K562 (cell line): ENCODE results near the gene SLC22A23. TPM values are rescaled to one million over a fixed set of nuclear protein-coding genes. Genes with fewer than 3 reads are reported as not detected.
A peak's percentile ranks its signal among the peaks of the same experiment; 100 is the strongest.

Source experiments
- ARID1B ChIP-seq: fragments of 450-650 bp; IDR thresholded peaks from 2 replicates; pipeline ENCODE4 v1.6.1; 2016; ENCODE audit warnings: antibody characterized with exemption, mild to moderate bottlenecking, inconsistent platforms
- CBFB ChIP-seq: sonication (generic); formaldehyde crosslinking; IDR thresholded peaks from 2 replicates; pipeline ENCODE4 v1.4.0; 2020; ENCODE audit warnings: mild to moderate bottlenecking, missing genetic modification reagents
- CREB5 ChIP-seq: fragments of 250-450 bp; sonication (Bioruptor Pico); IDR thresholded peaks from 2 replicates; pipeline ENCODE4 v1.5.0; 2020; ENCODE audit warnings: mild to moderate bottlenecking
- FOXK1 ChIP-seq: sonication (generic); formaldehyde crosslinking; IDR thresholded peaks from 2 replicates; pipeline ENCODE4 v1.8.0; 2022; ENCODE audit warnings: missing genetic modification reagents, mild to moderate bottlenecking, borderline replicate concordance
- GABPB1 ChIP-seq: sonication (generic); formaldehyde crosslinking; IDR thresholded peaks from 2 replicates; pipeline ENCODE4 v1.8.0; 2022; ENCODE audit warnings: mild to moderate bottlenecking, missing genetic modification reagents
- KAT8 ChIP-seq: fragments of 450-650 bp; IDR thresholded peaks from 2 replicates; pipeline ENCODE4 v1.6.1; 2016; ENCODE audit warnings: low read depth, mild to moderate bottlenecking
- KDM5B ChIP-seq: fragments of 200-600 bp; sonication (generic); IDR thresholded peaks from 2 replicates; pipeline ENCODE4 v1.6.1; 2012; ENCODE audit warnings: low read depth, mild to moderate bottlenecking, moderate library complexity, low read length, control low read depth, inconsistent platforms; ENCODE audit not compliant: insufficient replicate concordance
- KLF10 ChIP-seq: fragments of 250-450 bp; sonication (Bioruptor Pico); IDR thresholded peaks from 2 replicates; pipeline ENCODE4 v1.6.1; 2021; ENCODE audit warnings: matching md5 sums
- KLF6 ChIP-seq: fragments of 250-450 bp; sonication (Bioruptor Pico); IDR thresholded peaks from 2 replicates; pipeline ENCODE4 v1.4.0; 2020; ENCODE audit warnings: mild to moderate bottlenecking, moderate library complexity, borderline replicate concordance
- MYC ChIP-seq, 2 experiments: fragments of 250-450 bp in 1 of 2; sonication (Bioruptor Pico) in 1 of 2; IDR thresholded peaks; 2 replicates each; pipeline versions ENCODE4 v1.5.1 to v1.6.1; 2012 to 2021; ENCODE audit warnings: low read depth in 2 of 2, borderline replicate concordance in 1 of 2, improper control_type of control experiment in 1 of 2, low read length in 1 of 2, mild to moderate bottlenecking in 1 of 2, moderate library complexity in 1 of 2
- PCBP1 ChIP-seq: fragments of 200-400 bp; formaldehyde crosslinking; IDR thresholded peaks from 2 replicates; pipeline ENCODE4 v1.6.1; 2018; ENCODE audit warnings: mild to moderate bottlenecking, low read depth, low read length; ENCODE audit not compliant: poor library complexity, severe bottlenecking
- POLR2AphosphoS2 ChIP-seq: IDR thresholded peaks from 2 replicates; pipeline ENCODE4 v1.6.1; 2012; ENCODE audit warnings: low read length, improper control_type of control experiment
- RCOR1 ChIP-seq, 2 experiments: IDR thresholded peaks; 2 replicates each; pipeline ENCODE4 v1.6.1; 2012; ENCODE audit warnings: low read depth in 2 of 2, low read length in 2 of 2, borderline replicate concordance in 1 of 2, improper control_type of control experiment in 1 of 2
- RERE ChIP-seq: sonication (generic); formaldehyde crosslinking; IDR thresholded peaks from 2 replicates; pipeline ENCODE4 v1.8.0; 2023; ENCODE audit warnings: missing genetic modification reagents, mild to moderate bottlenecking, borderline replicate concordance
- RFX7 ChIP-seq: fragments of 250-450 bp; sonication (Bioruptor Pico); IDR thresholded peaks from 2 replicates; pipeline ENCODE4 v1.5.1; 2021; ENCODE audit warnings: mild to moderate bottlenecking
- RUNX1 ChIP-seq: sonication (generic); IDR thresholded peaks from 2 replicates; pipeline ENCODE4 v1.6.1; 2016; ENCODE audit warnings: antibody characterized with exemption, low read depth
- ZBTB34 ChIP-seq: fragments of 250-450 bp; sonication (Bioruptor Pico); IDR thresholded peaks from 2 replicates; pipeline ENCODE4 v1.8.0; 2021; ENCODE audit warnings: mild to moderate bottlenecking, moderate library complexity
- ZNF316 ChIP-seq: fragments of 450-650 bp; IDR thresholded peaks from 2 replicates; pipeline ENCODE4 v1.6.1; 2016
- ZNF384 ChIP-seq: IDR thresholded peaks from 2 replicates; pipeline ENCODE4 v1.6.1; 2012; ENCODE audit warnings: low read depth, low read length, improper control_type of control experiment
- polyA plus RNA-seq, 8 experiments: library from polyadenylated mRNA; depleted of rRNA in 4 of 8; stranded (reverse) in 5 of 8; unstranded in 3 of 8; fragments of >200 nt; fragmentation: Nextera tagmentation in 2 of 8; fragmentation: Illumina TruSeq in 1 of 8; extraction: Ambion mirVana in 2 of 8; extraction: Trizol in 1 of 8; gene quantifications; 2 replicates each; pipeline versions ENCODE4 v1.2.1 to v1.2.3, GENCODE V29; 2011 to 2014; ENCODE audit warnings: inconsistent platforms in 1 of 8, missing spikeins in 1 of 8
- total RNA-seq, 7 experiments: library from RNA; depleted of rRNA in 6 of 7; stranded (reverse); fragments of >200 nt in 6 of 7; fragmentation: Illumina TruSeq in 2 of 7; extraction: Trizol in 2 of 7; gene quantifications; 2 replicates each; pipeline versions ENCODE4 v1.2.1 to v1.2.3, GENCODE V29; 2011 to 2021; ENCODE audit warnings: low replicate concordance in 1 of 7
- TF ChIP-seq, protein P1 (sequence below): sonication (generic); formaldehyde crosslinking; IDR thresholded peaks from 2 replicates; pipeline ENCODE4 v1.8.1; 2023; ENCODE audit warnings: mild to moderate bottlenecking, missing genetic modification reagents, moderate library complexity

SLC22A23 gene
- total and polyA plus RNA-seq, 9 of the 15 experiments (the other 6 are each of a cell fraction or from before 2014, with no cell fraction given), result 0.30 to 8.7 (median 2.5) TPM

DNA sequence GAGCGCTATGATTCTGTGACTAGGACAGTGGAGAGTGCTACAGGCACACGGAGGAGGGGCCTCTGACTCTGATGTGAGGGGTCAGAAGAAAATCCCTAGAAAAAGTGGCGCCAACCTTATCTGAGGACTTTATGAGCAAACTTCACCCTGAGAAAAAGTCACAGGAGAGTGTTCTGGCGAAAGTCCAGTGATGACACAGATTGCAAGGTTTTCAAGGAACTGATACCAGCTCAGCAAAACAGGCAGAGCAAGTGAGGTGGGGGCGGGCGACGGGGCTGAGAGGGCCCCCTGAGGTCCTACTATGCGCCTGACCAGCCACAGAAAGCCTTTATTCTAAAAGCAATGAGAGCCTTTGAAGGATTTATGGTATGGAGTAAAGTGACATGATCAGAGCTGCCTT, 73.3 kb downstream of the SLC22A23 start (continued):
- TF ChIP-seq ZNF384 (no peak), ZBTB34 (CRISPR knock-in tag) (no peak), RUNX1 (no peak), KDM5B (peak; percentile 30), KAT8 (no peak), KLF6 (CRISPR knock-in tag) (no peak), ARID1B (peak; percentile 86), CBFB (no peak), RERE (CRISPR knock-in tag) (no peak), ZNF316 (peak; percentile 91), POLR2AphosphoS2 (no peak), RCOR1 (IDR thresholded peaks at IDR 0.05; ENCODE audit: borderline replicate concordance in 1 of 2, low read depth in 2 of 2, low read length in 2 of 2) (peak; percentile 6 to 98; a peak in 3 of 4 replicates), FOXK1 (CRISPR knock-in tag) (no peak), PCBP1 (no peak), RFX7 (CRISPR knock-in tag) (no peak), MYC (IDR thresholded peaks at IDR 0.05; ENCODE audit: low read depth, low read length) (0 out of 2 replicates have a peak, but pooled peaks have one; percentile 32), MYC (CRISPR knock-in tag; IDR thresholded peaks at IDR 0.05; ENCODE audit: borderline replicate concordance, low read depth) (no peak), KLF10 (no peak), GABPB1 (no peak), CREB5 (CRISPR knock-in tag) (no peak)
- TF ChIP-seq, protein P1, sequence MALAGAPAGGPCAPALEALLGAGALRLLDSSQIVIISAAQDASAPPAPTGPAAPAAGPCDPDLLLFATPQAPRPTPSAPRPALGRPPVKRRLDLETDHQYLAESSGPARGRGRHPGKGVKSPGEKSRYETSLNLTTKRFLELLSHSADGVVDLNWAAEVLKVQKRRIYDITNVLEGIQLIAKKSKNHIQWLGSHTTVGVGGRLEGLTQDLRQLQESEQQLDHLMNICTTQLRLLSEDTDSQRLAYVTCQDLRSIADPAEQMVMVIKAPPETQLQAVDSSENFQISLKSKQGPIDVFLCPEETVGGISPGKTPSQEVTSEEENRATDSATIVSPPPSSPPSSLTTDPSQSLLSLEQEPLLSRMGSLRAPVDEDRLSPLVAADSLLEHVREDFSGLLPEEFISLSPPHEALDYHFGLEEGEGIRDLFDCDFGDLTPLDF (CRISPR knock-in tag), result no peak
